Uterus (tissue), 2 donors: Measurements from ENCODE around the gene ZDHHC12.

Experiments
- POLR2A ChIP-seq, 2 donors: fragments of 450-650 bp; IDR thresholded peaks; one replicate each; pipeline ENCODE4 v1.6.1; 2016; ENCODE audit warnings: antibody characterized with exemption in 2 of 2, mild to moderate bottlenecking in 1 of 2, moderate library complexity in 1 of 2
- TF ChIP-seq, protein P1 (sequence below), 4 experiments: fragments of 200-600 bp in 2 of 4; fragments of 450-650 bp in 2 of 4; sonication (generic) in 2 of 4; IDR thresholded peaks; one replicate each; pipeline ENCODE4 v1.5.1; 2016 to 2019; ENCODE audit warnings: antibody characterized with exemption in 4 of 4, mild to moderate bottlenecking in 2 of 4, moderate library complexity in 1 of 4

- no peak for TF ChIP-seq POLR2A (IDR thresholded peaks at IDR 0.05)
- TF ChIP-seq, protein P1, sequence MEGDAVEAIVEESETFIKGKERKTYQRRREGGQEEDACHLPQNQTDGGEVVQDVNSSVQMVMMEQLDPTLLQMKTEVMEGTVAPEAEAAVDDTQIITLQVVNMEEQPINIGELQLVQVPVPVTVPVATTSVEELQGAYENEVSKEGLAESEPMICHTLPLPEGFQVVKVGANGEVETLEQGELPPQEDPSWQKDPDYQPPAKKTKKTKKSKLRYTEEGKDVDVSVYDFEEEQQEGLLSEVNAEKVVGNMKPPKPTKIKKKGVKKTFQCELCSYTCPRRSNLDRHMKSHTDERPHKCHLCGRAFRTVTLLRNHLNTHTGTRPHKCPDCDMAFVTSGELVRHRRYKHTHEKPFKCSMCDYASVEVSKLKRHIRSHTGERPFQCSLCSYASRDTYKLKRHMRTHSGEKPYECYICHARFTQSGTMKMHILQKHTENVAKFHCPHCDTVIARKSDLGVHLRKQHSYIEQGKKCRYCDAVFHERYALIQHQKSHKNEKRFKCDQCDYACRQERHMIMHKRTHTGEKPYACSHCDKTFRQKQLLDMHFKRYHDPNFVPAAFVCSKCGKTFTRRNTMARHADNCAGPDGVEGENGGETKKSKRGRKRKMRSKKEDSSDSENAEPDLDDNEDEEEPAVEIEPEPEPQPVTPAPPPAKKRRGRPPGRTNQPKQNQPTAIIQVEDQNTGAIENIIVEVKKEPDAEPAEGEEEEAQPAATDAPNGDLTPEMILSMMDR (IDR thresholded peaks at IDR 0.05) = no peak
Observed at GRCh38 chr9:128757602-128758001, 33.7 kb upstream of the ZDHHC12 start.
